ENCODE measurements around the gene OASL. TPM values are rescaled to one million over a fixed set of nuclear protein-coding genes. Genes with fewer than 3 reads are reported as not detected.

The OASL gene
- total and polyA plus RNA-seq, 10 of the 15 experiments (the other 5 are each of a cell fraction or from before 2014, with no cell fraction given), result 2.3 to 9.1 (median 2.7) TPM

DNA sequence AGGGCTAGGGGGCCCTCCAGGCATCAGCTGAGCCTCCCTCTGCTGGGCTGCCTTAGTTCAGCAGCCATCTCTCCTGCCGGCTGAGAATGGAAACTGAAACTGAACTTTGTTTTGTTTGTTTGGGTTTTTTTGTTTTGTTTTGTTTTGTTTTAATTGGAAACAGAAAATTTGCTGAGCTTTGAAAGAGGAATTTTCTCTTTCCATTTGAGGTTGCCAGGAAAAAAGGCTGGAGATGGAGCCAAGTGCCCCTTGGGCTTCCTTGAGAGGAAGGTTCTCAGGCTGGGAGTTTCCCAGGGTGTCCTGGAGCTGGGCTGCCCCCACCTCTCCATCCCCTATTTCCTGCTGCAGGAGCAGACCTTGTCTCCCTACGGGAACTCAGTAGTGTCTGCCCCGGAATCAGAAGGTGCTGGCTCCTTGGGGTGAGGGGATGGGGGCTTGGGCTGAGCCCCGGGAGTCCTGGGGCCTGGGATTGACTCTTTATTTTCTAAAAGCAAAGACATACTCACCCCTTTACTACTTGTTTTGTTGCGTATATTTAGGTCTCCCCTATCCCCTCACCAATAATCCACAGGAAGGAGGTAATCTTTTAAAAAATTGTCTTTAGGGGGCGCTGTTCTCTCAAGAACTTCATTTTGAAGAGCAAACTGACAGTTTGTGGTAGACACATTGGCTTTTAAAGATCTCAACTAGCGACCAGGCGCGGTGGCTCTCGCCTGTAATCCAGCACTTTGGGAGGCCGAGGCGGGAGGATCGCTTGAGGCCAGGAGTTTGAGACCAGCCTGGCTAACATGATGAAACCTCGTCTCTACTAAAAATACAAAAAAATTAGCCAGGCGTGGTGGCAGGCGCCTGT is 21.3 kb upstream of the OASL start (continued):
- TF ChIP-seq CREM (IDR thresholded peaks at IDR 0.05; ENCODE audit: low read depth) (0 out of 2 replicates have a peak, but pooled peaks have one; percentile 5), PML (IDR thresholded peaks at IDR 0.05; ENCODE audit: low read length) (no peak), RUNX3 (IDR thresholded peaks at IDR 0.05; ENCODE audit: low read length) (peak; percentile 19; the same call in 1 of the 2 replicates), KAT2A (conservative IDR thresholded peaks at IDR 0.05; ENCODE audit: control insufficient read depth, low read depth, low read length) (no peak), POLR2AphosphoS2 (IDR thresholded peaks at IDR 0.05; ENCODE audit: low read depth, low read length) (no peak), NFIC (IDR thresholded peaks at IDR 0.05; ENCODE audit: low read depth, low read length) (no peak; the same call in 1 of the 2 replicates), ASH2L (IDR thresholded peaks at IDR 0.05; ENCODE audit: borderline replicate concordance, low read depth) (peak; percentile 45; the same call in 1 of the 2 replicates), SREBF1 (IDR thresholded peaks at IDR 0.05; ENCODE audit: low read length) (no peak), KLF5 (IDR thresholded peaks at IDR 0.05; ENCODE audit: partially characterized antibody) (peak; percentile 42), FOS (IDR thresholded peaks at IDR 0.05; ENCODE audit: borderline replicate concordance, extremely low read depth, insufficient read length) (no peak), TAF1 (IDR thresholded peaks at IDR 0.05; ENCODE audit: borderline replicate concordance, low read depth, low read length) (no peak; the same call in 1 of the 2 replicates), ZNF217 (IDR thresholded peaks at IDR 0.05) (peak; percentile 65), HDGF (IDR thresholded peaks at IDR 0.05) (no peak), TCF7 (IDR thresholded peaks at IDR 0.05; ENCODE audit: borderline replicate concordance) (no peak), IRF4 (IDR thresholded peaks at IDR 0.05; ENCODE audit: low read depth, low read length) (no peak), NFXL1 (IDR thresholded peaks at IDR 0.05; ENCODE audit: borderline replicate concordance) (no peak), SMAD5 (IDR thresholded peaks at IDR 0.05; ENCODE audit: low read depth) (no peak), TCF3 (IDR thresholded peaks at IDR 0.05; ENCODE audit: borderline replicate concordance, insufficient read depth, low read depth, low read length) (no peak), HDAC2 (IDR thresholded peaks at IDR 0.05) (no peak)
- TF ChIP-seq, protein P1, sequence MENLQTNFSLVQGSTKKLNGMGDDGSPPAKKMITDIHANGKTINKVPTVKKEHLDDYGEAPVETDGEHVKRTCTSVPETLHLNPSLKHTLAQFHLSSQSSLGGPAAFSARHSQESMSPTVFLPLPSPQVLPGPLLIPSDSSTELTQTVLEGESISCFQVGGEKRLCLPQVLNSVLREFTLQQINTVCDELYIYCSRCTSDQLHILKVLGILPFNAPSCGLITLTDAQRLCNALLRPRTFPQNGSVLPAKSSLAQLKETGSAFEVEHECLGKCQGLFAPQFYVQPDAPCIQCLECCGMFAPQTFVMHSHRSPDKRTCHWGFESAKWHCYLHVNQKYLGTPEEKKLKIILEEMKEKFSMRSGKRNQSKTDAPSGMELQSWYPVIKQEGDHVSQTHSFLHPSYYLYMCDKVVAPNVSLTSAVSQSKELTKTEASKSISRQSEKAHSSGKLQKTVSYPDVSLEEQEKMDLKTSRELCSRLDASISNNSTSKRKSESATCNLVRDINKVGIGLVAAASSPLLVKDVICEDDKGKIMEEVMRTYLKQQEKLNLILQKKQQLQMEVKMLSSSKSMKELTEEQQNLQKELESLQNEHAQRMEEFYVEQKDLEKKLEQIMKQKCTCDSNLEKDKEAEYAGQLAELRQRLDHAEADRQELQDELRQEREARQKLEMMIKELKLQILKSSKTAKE (IDR thresholded peaks at IDR 0.05; ENCODE audit: low read depth, poor library complexity, severe bottlenecking), result no peak
- TF ChIP-seq, protein P2, sequence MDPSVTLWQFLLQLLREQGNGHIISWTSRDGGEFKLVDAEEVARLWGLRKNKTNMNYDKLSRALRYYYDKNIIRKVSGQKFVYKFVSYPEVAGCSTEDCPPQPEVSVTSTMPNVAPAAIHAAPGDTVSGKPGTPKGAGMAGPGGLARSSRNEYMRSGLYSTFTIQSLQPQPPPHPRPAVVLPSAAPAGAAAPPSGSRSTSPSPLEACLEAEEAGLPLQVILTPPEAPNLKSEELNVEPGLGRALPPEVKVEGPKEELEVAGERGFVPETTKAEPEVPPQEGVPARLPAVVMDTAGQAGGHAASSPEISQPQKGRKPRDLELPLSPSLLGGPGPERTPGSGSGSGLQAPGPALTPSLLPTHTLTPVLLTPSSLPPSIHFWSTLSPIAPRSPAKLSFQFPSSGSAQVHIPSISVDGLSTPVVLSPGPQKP (IDR thresholded peaks at IDR 0.05; ENCODE audit: low read depth, low read length), result no peak
- TF ChIP-seq, protein P3, sequence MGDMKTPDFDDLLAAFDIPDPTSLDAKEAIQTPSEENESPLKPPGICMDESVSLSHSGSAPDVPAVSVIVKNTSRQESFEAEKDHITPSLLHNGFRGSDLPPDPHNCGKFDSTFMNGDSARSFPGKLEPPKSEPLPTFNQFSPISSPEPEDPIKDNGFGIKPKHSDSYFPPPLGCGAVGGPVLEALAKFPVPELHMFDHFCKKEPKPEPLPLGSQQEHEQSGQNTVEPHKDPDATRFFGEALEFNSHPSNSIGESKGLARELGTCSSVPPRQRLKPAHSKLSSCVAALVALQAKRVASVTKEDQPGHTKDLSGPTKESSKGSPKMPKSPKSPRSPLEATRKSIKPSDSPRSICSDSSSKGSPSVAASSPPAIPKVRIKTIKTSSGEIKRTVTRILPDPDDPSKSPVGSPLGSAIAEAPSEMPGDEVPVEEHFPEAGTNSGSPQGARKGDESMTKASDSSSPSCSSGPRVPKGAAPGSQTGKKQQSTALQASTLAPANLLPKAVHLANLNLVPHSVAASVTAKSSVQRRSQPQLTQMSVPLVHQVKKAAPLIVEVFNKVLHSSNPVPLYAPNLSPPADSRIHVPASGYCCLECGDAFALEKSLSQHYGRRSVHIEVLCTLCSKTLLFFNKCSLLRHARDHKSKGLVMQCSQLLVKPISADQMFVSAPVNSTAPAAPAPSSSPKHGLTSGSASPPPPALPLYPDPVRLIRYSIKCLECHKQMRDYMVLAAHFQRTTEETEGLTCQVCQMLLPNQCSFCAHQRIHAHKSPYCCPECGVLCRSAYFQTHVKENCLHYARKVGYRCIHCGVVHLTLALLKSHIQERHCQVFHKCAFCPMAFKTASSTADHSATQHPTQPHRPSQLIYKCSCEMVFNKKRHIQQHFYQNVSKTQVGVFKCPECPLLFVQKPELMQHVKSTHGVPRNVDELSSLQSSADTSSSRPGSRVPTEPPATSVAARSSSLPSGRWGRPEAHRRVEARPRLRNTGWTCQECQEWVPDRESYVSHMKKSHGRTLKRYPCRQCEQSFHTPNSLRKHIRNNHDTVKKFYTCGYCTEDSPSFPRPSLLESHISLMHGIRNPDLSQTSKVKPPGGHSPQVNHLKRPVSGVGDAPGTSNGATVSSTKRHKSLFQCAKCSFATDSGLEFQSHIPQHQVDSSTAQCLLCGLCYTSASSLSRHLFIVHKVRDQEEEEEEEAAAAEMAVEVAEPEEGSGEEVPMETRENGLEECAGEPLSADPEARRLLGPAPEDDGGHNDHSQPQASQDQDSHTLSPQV (IDR thresholded peaks at IDR 0.05), result no peak
- TF ChIP-seq, protein P4, sequence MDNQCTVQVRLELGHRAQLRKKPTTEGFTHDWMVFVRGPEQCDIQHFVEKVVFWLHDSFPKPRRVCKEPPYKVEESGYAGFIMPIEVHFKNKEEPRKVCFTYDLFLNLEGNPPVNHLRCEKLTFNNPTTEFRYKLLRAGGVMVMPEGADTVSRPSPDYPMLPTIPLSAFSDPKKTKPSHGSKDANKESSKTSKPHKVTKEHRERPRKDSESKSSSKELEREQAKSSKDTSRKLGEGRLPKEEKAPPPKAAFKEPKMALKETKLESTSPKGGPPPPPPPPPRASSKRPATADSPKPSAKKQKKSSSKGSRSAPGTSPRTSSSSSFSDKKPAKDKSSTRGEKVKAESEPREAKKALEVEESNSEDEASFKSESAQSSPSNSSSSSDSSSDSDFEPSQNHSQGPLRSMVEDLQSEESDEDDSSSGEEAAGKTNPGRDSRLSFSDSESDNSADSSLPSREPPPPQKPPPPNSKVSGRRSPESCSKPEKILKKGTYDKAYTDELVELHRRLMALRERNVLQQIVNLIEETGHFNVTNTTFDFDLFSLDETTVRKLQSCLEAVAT (IDR thresholded peaks at IDR 0.05), result no peak; the same call in 1 of the 2 replicates

All from GM12878 (cell line).